GM12892 (cell line): Measurements from ENCODE around the gene LZTS3.

ENCODE experiments used
- POLR2A ChIP-seq: IDR thresholded peaks from 2 replicates; pipeline ENCODE4 v1.6.1; 2011; ENCODE audit warnings: low read depth, low read length, control low read depth
- TAF1 ChIP-seq: IDR thresholded peaks from 2 replicates; pipeline ENCODE4 v1.6.1; 2011; ENCODE audit warnings: low read depth, mild to moderate bottlenecking, control low read depth, low read length, borderline replicate concordance

- TF ChIP-seq POLR2A, result no peak
- no peak for TF ChIP-seq TAF1
These were observed 6.4 kb downstream of the LZTS3 start for GRCh38 chr20:3166913-3167342.
